ENCODE measurements around the gene AQP5.

The AQP5 gene

DNA sequence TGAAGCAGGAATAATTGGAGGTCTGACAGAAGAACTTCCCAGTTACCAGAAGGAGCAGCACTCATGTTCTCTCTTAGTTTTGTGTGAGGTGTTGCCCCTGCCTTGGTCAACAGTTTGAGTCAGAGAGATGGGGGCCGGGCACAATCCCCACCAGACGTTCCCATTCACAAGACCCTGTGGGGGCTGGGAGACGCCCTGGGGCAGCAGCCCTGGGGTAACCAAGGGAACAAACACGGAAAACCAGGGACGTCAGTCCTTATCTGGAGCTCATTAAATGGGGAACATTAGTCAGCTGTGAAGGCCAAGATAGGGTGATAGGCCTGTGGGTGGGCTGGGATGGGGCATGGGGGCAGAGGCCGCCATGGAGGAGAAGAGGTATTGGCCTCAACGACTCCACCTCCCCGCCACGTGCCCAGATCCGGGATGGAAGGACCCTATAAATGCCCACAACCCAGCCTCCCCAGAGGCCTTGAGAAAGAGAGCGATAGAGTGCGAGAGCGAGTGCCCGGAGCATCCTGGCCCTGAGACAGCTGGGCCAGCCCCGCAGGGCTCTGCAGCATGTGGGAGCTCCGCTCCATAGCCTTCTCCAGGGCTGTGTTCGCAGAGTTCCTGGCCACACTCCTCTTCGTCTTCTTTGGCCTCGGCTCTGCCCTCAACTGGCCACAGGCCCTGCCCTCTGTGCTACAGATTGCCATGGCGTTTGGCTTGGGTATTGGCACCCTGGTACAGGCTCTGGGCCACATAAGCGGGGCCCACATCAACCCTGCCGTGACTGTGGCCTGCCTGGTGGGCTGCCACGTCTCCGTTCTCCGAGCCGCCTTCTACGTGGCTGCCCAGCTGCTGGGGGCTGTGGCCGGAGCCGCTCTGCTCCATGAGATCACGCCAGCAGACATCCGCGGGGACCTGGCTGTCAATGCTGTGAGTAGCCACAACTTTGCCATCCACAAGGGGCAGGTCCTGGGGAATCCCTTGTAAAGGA is 11.1 kb upstream of the AQP5 start, which contains the start of gene AQP2:
Gene AQP2 (plus strand): TSS at position 465 of the 979 bp plus-strand sequence. CDS start 94 bp downstream, at position 559.
- DNase-seq (ENCODE audit: low spot score), result no peak

DNA sequence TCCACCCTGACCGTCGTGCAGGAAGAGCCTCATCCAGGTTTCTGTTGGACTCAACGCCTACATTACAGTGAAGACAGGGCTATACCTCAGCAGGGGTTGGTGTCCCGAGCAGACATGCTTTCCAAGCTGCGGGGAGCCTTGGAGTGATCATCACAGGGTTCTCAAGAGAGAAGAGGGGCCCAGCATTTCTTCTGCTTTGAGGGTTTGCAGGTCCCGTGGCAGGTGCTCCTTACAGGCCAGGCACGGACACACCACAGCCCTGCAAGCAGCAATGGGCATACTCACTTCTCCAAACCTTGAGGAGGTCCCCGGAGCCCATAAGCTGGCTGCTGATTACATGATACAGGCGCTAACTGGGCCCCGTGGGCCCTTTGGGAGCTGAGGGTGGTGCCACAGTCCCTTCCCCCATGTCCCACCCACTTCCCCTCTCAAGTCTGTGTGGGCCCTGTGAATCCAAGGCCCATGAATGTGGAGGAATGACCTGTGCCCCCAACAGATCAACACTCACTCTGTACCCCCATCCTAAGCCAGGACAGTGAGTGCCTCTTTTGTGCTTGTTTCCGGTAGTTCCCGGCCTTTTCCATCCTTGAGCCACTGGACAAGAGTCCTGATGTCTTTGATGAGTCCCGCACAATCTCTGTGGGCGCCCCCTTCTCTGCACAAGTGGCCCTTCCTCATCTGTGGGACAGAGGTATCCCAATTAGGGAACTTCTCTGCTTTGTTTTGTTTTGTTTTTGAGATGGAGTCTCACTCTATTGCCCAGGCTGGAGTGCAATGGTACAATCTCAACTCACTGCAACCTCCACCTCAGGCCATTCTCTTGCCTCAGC is 10.0 kb upstream of the AQP5 start:
- DNase-seq (ENCODE audit: low spot score), result no peak

DNA sequence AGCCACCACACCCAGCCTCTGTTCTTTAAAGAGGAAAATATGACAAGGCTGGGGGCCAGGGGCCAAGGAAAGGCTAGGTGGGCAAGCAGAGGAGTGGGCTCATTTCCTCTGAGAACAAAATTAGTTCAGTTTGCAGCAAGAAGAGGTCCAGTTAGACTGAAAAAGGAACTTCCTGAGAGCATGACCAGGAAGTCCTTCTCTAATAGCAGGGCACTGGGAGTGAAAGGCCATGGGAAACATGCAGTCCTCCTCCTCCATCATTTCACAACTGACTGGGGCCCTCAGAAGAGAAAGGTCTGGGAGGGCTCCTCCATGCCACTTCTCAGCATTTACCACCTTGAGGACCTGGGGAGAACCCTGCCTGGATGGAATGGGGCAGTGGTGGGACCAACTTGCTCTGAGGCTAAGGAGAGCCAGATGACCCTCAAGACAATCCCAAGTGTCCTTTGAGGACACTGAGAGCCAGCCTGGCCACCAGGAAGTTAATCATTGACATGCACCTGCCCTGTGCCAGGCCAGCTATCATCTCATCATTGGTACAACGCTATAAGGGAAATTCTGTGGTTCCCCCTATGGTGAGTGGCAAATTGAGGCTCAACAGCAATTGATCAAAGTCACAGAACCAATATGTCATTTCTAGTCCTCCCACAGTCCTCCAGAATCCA is 9.1 kb upstream of the AQP5 start:
- no peak for DNase-seq (ENCODE audit: low spot score)

DNA sequence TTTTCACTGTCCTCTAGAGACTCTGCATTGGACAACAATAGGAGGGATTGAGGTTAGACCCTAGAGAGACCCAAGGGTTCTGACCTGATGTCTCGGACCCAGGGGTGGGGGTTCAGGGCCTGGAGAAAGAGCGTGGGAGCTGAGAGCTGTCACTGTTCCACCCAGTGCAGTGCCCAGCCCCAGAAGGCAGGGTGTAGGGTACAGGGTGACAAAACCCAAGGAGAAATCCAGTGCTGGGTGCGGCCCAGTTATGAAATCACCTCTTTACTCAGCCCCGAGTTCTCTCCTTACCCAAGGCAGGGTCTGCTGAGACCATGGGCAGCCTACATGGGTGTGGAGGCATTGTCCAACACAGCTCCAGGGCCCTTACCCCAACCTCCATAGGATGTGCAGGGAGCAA is 8.5 kb upstream of the AQP5 start:
- DNase-seq (ENCODE audit: low spot score), result no peak

DNA sequence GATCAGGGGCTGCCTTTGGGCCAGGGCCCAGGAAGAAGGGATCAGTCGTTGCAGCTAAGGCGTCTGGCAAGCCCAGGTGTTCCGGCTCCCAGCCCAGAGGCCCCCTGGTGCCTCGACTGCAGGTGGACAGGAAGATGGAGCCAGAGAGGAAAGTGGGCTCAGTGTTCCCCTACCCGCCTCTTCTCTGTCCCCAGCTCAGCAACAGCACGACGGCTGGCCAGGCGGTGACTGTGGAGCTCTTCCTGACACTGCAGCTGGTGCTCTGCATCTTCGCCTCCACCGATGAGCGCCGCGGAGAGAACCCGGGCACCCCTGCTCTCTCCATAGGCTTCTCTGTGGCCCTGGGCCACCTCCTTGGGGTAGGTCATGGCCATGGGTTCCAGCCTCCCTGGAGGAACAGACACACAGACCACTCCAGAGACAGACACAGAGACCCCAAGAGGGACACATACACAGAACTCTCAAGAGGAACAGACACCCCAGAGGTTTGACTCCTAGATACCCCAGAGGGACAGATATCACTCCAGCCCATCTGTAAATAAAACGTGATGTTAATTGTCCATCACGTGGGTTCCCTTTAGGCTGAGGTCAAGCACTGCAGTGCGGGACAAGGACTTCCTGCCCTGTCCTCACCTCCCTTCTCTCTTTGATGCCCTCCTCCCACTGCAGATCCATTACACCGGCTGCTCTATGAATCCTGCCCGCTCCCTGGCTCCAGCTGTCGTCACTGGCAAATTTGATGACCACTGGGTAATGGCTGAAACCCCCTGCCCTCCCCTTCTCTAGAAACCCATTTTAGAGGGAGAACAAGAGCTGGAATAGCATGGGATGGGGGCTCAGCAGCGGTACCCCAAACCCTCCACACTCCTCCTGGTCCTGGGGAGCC is 7.5 kb upstream of the AQP5 start:
- DNase-seq (ENCODE audit: low spot score), result no peak

DNA sequence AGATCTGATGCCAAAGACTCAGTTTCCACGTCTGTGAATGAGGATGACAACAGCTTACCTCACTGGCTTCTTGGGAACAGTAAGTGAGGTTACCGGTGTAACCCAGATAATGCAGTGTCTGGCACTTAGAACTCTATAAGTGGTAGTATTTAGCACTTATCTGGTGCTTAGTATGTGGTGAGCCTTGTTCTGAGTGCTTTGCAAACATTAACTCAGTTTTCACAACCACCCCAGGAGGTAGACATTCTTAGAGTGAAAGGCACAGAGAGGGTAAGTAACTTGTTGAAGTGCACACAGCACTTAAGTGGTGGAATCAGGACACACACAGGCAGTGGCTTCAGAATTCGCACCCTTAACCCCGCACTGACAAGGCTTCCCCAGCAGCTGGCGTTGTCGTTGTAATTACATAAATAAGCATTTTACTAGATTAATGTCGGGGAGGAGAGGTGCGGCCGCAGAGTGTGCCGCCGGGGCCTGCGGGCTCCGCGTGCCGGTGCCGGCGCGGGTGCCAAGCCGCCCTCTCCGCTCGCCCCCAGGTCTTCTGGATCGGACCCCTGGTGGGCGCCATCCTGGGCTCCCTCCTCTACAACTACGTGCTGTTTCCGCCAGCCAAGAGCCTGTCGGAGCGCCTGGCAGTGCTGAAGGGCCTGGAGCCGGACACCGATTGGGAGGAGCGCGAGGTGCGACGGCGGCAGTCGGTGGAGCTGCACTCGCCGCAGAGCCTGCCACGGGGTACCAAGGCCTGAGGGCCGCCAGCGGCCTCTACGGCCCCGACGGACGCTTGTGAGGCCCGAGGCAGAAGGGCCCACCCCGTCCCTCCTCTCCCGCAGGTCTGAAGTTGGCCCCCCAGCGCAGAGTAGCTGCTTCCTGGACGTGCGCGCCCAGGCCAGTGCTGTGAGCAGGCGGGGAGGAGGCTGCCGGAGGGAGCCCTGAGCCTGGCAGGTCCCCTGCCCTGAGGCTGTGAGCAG is 6.5 kb upstream of the AQP5 start:
- DNase-seq (ENCODE audit: low spot score), result no peak

DNA sequence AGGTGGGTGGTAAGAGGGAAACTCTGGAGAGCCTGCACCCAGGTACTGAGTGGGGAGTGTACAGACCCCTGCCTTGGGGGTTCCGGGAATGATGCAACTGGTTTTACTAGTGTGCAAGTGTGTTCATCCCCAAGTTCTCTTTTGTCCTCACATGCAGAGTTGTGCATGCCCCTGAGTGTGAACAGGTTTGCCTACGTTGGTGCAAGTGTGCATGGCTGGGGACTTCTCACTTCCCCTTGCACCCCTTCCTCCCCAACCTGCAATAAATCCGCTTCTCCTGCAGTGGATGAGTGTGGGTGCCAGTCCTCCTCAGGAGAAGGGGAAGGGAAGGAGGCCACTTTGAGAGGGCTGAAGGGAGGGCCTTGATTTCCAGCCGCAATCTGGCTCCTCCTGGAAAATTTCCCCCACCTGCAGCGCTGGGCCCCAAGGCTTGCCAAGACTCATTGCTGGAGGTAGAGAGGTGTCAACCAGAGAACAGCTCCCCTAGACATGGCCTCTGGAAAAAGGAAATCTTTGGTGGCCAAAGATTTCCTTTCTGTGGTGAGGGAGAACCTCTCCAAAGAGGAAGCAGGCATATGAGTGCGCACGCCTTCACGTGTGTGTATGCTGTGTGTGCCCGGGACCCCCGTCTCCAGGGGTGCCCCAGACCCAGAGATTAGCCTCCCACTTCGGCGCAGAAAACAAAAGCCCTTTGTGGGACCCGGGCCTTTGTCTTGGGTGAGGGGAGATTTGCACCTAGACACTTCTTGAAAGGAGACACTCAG is 5.6 kb upstream of the AQP5 start:
- DNase-seq (ENCODE audit: low spot score), result no peak

DNA sequence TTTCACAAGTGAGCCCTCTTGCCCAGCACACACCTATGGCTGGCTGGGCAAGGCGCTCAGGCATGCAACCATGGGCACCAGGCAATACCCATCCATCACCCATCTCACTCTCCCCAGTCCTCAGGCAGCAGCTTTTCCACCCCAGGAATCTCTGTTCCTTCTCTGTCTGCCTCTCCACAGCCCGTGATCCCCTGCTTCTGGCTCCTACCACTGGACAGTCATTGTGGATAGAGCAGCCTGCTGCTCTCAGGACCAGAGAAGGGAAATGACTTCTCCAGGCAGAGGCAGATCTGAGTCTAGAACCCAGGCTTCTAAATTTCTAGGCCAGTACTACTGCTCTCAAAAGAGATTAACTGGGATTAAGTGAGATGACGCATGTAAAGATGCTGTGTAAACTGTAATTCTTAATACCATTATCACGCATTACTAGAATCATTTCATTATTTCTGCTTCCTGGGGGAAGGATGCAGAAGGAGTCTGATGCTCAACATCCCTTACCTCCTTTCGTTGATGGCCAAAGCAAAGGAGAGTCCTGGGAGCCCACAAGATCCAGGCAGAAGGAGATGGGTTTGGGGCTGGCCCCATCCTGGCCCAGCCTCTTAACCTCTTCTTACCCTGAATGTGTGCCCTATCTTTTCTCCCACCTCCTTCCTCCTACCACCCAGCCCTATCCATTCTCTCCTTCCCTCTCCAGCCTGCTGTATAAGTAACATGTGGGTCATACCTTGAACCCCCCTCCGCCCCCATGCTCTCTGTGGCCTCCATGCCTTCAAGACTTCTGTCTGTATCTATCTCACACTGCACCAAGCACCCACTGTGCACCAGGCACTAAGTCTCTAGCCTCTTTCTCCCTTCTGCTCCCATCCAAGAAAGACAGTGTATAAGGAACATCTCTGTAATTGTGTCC is 4.8 kb upstream of the AQP5 start:
- DNase-seq (ENCODE audit: low spot score), result no peak

DNA sequence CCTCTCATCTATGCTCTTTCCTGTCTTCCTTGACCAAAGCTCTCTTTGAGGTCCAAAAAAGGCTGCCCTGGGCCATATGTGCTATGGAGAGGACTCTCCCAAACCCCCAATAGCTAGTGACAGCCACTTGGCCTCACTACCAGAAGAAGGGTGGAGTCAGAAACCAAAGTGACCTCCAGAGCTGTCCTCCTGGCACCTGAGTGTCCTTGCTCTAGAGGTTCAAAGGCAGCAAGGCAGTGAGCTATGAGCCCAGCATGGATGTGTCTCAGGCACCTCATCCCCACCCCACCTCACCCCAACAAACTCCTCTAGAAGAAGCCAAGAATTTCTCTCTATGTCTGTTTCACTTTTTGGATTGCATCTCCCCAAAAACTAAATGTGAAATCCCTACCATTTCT is 4.1 kb upstream of the AQP5 start:
- no peak for DNase-seq (ENCODE audit: low spot score)

DNA sequence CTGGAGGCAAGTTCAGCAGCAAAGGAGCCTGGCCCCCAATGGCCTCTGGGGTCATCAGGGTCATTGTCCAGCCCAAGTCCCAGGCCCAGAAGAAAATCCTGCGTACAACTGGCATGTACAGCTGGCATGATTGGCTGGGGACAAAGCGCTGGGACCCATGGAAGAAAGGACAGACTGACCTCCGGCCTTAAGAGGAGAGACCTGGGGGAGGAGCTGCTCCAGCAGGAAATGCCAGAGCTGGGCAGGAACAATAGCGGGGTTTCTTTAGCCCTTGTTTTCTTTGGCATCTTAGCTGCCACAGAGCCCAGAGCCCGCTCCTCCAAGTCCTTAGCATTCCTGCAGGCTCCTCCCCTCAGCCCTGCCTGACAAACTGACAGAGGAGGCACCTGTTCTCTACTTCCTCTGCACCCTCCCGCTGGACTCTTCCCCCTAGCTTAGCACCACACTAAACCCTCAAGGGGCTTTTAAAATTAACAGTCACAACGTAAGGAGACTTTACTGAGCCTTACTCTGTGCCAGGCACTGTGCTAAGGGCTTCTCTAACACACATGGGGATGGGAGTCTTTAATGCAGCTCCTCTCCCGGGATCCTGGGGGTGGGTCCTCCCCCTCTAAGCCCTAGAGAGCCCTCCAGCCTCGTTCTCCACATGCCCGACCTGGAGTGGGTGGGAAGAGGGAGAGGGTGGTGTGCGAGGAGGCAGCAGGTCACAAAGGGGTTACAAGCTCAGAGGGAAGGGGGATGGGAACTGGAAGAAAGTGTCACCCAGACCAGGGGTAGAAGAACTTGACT is 1.8 kb upstream of the AQP5 start:
- peak; percentile 85 for DNase-seq (ENCODE audit: low spot score)

DNA sequence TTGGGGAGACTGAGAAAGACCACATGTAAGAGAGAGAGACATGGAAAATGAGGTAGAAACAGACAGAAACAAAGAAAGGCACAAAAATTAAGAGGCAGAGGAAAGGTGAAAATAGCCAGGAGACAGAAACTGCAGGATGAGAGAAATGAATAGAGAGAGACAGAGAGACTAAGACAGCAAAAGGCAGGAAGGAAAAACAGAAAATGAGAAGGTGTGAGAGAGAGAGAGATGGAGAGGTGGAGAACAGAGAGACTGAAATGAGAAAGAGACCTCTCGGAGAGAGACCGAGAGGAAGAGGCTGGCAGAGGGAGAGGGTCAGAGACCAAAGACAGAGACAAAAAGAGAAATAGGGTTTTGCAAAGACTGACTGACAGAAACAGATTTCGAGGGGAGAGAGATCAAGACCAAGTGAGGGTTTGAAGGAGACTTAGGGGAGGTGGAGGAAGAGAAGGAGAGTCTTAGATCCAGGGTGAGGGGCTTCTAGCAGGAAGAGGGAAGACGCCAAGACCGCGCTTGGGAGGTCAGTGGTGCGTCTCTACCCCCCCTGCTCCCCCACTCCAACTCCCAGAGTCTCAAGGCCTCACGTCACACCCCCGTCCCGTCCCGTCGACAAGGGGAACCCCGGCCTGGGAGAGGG is 1.1 kb upstream of the AQP5 start:
- DNase-seq (ENCODE audit: low spot score), result no peak

DNA sequence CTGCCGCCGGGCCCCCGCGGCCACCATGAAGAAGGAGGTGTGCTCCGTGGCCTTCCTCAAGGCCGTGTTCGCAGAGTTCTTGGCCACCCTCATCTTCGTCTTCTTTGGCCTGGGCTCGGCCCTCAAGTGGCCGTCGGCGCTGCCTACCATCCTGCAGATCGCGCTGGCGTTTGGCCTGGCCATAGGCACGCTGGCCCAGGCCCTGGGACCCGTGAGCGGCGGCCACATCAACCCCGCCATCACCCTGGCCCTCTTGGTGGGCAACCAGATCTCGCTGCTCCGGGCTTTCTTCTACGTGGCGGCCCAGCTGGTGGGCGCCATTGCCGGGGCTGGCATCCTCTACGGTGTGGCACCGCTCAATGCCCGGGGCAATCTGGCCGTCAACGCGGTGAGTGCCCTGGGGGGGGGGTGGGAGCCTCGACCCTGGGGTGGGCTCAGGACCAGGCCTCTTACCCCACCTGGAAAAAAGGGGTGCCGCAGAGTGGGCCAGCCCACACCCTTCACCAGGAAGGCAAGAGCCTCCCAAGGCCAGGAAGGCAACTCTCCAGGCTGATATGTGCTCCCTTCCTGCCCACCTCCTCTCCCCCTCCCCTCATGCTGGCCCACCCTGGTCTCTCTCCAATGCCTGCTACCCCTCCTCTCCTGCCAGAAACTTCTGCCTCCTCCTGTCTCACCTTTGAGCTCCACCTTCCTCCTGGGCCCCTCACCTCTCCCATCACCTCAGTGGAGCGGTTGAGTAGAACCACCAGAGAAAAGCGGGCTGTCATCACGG is 507 bp downstream of the AQP5 start:
- no peak for DNase-seq (ENCODE audit: low spot score)

DNA sequence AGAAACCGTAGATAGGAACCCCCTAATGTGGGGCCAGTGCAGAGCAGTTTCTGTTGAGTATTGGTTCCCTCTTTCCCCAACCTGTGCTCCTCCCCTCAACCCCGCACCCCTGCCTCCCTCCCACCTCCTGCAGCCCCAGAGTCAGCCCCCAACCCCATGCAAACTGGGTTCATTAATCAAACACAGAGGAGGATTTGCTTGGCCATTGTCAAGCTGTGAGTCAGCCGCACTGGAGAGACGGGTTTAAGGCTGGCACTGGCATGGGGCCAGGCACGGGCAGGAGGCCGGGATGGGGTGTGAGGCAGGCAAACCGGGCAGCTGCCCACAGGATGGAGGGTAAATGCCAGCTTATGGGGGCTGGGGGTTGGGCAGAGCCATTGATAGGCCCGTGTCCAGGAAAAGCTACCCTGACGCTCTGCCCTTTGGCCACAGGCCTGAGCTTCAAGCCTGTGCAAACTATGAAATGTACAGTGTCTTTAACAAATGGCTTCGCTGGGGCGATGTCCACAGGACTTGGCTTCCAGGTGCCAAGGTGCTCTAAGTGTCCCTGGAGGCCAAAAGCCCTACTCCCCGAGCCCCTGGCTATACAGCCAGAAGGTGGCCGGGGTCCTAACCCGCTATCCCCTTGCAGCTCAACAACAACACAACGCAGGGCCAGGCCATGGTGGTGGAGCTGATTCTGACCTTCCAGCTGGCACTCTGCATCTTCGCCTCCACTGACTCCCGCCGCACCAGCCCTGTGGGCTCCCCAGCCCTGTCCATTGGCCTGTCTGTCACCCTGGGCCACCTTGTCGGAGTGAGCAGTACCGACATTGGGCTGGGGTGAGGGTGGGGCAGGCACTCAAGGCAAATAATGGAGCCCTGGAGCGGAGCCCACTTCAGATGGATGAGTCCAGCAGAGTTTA is 1.4 kb downstream of the AQP5 start:
- DNase-seq (ENCODE audit: low spot score), result peak; percentile 58

DNA sequence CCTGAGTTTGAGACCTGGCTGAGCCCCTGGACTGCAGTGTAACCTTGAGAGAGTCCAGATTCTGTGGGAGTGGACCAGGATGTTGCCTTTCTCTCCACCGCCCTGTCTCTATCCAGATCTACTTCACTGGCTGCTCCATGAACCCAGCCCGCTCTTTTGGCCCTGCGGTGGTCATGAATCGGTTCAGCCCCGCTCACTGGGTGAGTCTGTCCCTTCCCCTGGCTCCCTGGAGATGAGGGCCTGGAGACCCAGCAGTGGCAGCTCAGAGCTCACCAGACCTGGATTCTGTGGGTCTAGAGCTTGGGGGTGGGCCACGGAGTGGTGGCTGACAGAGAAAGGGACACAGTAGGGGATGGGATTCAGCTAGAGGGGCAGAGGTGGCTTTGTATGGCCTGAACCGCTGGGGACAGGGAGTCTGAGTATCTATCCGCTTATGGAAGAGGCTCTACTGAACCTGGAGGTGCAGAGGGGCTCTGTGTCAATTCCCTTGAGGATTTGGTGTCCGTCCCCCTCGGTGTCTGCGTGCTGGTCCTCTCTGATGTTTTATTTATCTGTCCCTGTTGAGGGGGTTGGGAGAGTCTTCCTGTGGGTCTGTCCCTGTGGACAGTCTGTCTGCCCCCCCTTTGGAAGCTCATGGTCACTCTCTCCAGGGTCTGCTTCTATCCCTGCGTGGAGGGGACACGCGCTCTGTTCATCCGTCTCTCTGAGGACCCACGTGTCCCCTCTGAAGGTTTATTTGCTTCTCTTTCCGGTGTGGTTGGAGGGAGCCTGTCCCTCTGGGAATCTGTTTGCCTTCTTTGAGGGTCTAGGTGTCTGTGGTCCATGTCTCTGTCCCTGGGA is 2.5 kb downstream of the AQP5 start:
- DNase-seq (ENCODE audit: low spot score), result no peak
